ENCODE results near the gene NPAS3.

GRCh38 chr14:33596211-33597080 is 657.8 kb downstream of the NPAS3 start:
- TF ChIP-seq CTCF (IDR thresholded peaks at IDR 0.05) (no peak), POLR2AphosphoS5 (IDR thresholded peaks at IDR 0.05) (no peak), EP300 (IDR thresholded peaks at IDR 0.05) (no peak), POLR2A (IDR thresholded peaks at IDR 0.05) (no peak)

Data from sigmoid colon (tissue), 4 donors.